K562 (cell line): Measurements from ENCODE around the gene NRAP. TPM values are rescaled to one million over a fixed set of nuclear protein-coding genes. Genes with fewer than 3 reads are reported as not detected.

Experiments used
- ATAC-seq: fragments of 200-7000 bp; cut with Tn5 transposase; 3 replicates; pipeline ENCODE4 v1.9.1; 2020; ENCODE audit warnings: moderate library complexity
- BruUV-seq: library from RNA; stranded (reverse); fragments of 400-500 nt; replicated peaks from 2 replicates; lab custom pipeline; 2021; lab: Mats Ljungman, UMichigan
- CTCF ChIA-PET: fragments of 300-600 bp; formaldehyde crosslinking; extraction: SDS; loops from one replicate; lab custom pipeline; 2021; ENCODE audit warnings: low intra/inter-chr PET ratio; lab: Yijun Ruan, JAX
- POLR2A ChIA-PET: fragments of 300-600, 350-650 bp; sonication (Branson Sonifier 250); formaldehyde crosslinking; extraction: SDS; loops from one replicate; lab custom pipeline; 2021; ENCODE audit warnings: antibody characterized with exemption, inconsistent platforms; lab: Yijun Ruan, JAX
- DNase-seq, 4 experiments: peaks; one replicate each; pipeline versions ENCODE4 v3.0.0 to v3.0.0-alpha.2; 2011 to 2018; ENCODE audit warnings: low spot score in 3 of 4, mixed read lengths in 3 of 4; ENCODE audit errors: extremely low read depth in 1 of 4
- FAIRE-seq: peaks from 2 replicates; lab custom pipeline; 2011; peaks lifted over from hg19 to GRCh38; lab: Jason Lieb, UNC
- H2AFZ ChIP-seq: 2 replicates; pipeline ENCODE4 v1.6.0; 2011; ENCODE audit warnings: low read depth, low read length, control low read depth, inconsistent platforms
- H3K27ac ChIP-seq: fragments of 200-600 bp; 3 replicates; pipeline ENCODE4 v1.8.0; 2011; ENCODE audit warnings: low read depth, mild to moderate bottlenecking, control low read depth, inconsistent platforms, low read length, moderate library complexity, mixed read lengths; ENCODE audit errors: extremely low read depth
- H3K27me3 ChIP-seq, 2 experiments: fragments of 300-600 bp in 1 of 2; 2 replicates in 1 of 2; 3 replicates in 1 of 2; pipeline versions ENCODE4 v1.6.0 to v1.8.0; 2011; ENCODE audit warnings: inconsistent platforms in 2 of 2, low read length in 2 of 2, mild to moderate bottlenecking in 1 of 2, mixed read lengths in 1 of 2, moderate library complexity in 1 of 2; ENCODE audit not compliant: control insufficient read depth in 2 of 2, insufficient read depth in 2 of 2
- H3K36me3 ChIP-seq: fragments of 300-600 bp; 3 replicates; pipeline ENCODE4 v1.8.0; 2011; ENCODE audit warnings: mild to moderate bottlenecking, low read length, inconsistent platforms; ENCODE audit not compliant: control insufficient read depth, insufficient read depth
- H3K4me1 ChIP-seq, 2 experiments: fragments of 200-600 bp in 1 of 2; replicated peaks in 1 of 2; 2 replicates in 1 of 2; 3 replicates in 1 of 2; pipeline versions ENCODE4 v1.5.1 to v1.8.0; 2011; ENCODE audit warnings: inconsistent platforms in 2 of 2, low read length in 2 of 2, mild to moderate bottlenecking in 1 of 2, mixed read lengths in 1 of 2, moderate library complexity in 1 of 2; ENCODE audit not compliant: control insufficient read depth in 2 of 2, insufficient read depth in 2 of 2
- H3K4me2 ChIP-seq: 2 replicates; pipeline ENCODE4 v1.6.1; 2011; ENCODE audit warnings: low read length, control low read depth, inconsistent platforms, mixed read lengths; ENCODE audit not compliant: insufficient read depth
- H3K4me3 ChIP-seq: fragments of 200-600 bp; sonication (generic), shearing (Covaris generic); 2 replicates; pipeline ENCODE4 v1.5.1; 2016; ENCODE audit warnings: control low read depth, inconsistent platforms
- H3K79me2 ChIP-seq: fragments of 200-600 bp; 3 replicates; pipeline ENCODE4 v1.8.0; 2011; ENCODE audit warnings: low read length, inconsistent platforms; ENCODE audit not compliant: control insufficient read depth, insufficient read depth
- H3K9ac ChIP-seq, 2 experiments: 2 replicates each; pipeline versions ENCODE4 v1.6.0 to v1.6.1; 2011; ENCODE audit warnings: low read depth in 2 of 2, low read length in 2 of 2, control low read depth in 1 of 2, inconsistent platforms in 1 of 2, mild to moderate bottlenecking in 1 of 2, mixed read lengths in 1 of 2; ENCODE audit not compliant: insufficient read depth in 1 of 2
- H3K9me1 ChIP-seq: one replicate; pipeline ENCODE4 v1.6.0; 2011; ENCODE audit warnings: inconsistent platforms, mild to moderate bottlenecking, low read length, moderate library complexity; ENCODE audit not compliant: control insufficient read depth, insufficient read depth
- H3K9me3 ChIP-seq: replicated peaks from 2 replicates; pipeline ENCODE4 v1.5.1; 2011; ENCODE audit warnings: low read depth, low read length, inconsistent platforms; ENCODE audit not compliant: control insufficient read depth, insufficient read depth
- H4K20me1 ChIP-seq: replicated peaks from 2 replicates; pipeline ENCODE4 v1.6.1; 2011; ENCODE audit warnings: low read length, inconsistent platforms, mixed read lengths; ENCODE audit not compliant: control insufficient read depth, insufficient read depth
- HSF4 ChIP-seq: fragments of 250-450 bp; sonication (Bioruptor Pico); IDR thresholded peaks from 2 replicates; pipeline ENCODE4 v2.1.2; 2022; ENCODE audit warnings: mild to moderate bottlenecking, moderate library complexity, borderline replicate concordance
- POLR2AphosphoS2 ChIP-seq: IDR thresholded peaks from 2 replicates; pipeline ENCODE4 v1.6.1; 2012; ENCODE audit warnings: low read length, improper control_type of control experiment
- PTTG1 ChIP-seq: fragments of 450-650 bp; IDR thresholded peaks from 2 replicates; pipeline ENCODE4 v1.6.1; 2016; ENCODE audit warnings: low read depth, mild to moderate bottlenecking, missing genetic modification characterization, missing compliant biosample characterization
- RUNX1 ChIP-seq: sonication (generic); IDR thresholded peaks from 2 replicates; pipeline ENCODE4 v1.6.1; 2016; ENCODE audit warnings: antibody characterized with exemption, low read depth
- SIN3A ChIP-seq, 2 experiments: fragments of 150-350 bp in 1 of 2; IDR thresholded peaks; 2 replicates each; pipeline ENCODE4 v1.6.1; 2011 to 2016; ENCODE audit warnings: borderline replicate concordance in 2 of 2, low read depth in 2 of 2, low read length in 2 of 2, mild to moderate bottlenecking in 2 of 2, moderate library complexity in 2 of 2; ENCODE audit not compliant: control insufficient read depth in 1 of 2
- ZNF507 ChIP-seq: conservative IDR thresholded peaks from 2 replicates; pipeline ENCODE4 v1.6.1; 2017; ENCODE audit warnings: missing genetic modification characterization, missing compliant biosample characterization
- WGBS: fragments of 100-300 bp; shearing (Covaris generic); methylation state at CpG from one replicate; pipeline ENCODE4 v1.1.6; 2016; ENCODE audit warnings: low coverage, mixed read lengths; ENCODE audit not compliant: insufficient coverage; ENCODE audit errors: missing lambda C conversion rate; 5-methylcytosine and 5-hydroxymethylcytosine counted together
- in situ Hi-C: fragments of 300-500 bp; cut with MboI; formaldehyde crosslinking; loops from 4 replicates; pipeline ENCODE4 v1.15.0; 2018; ENCODE audit warnings: inconsistent platforms, mixed read lengths
- intact Hi-C: fragments of 100-400 bp; cut with micrococcal nuclease; formaldehyde crosslinking; loops from 2 replicates; pipeline ENCODE4 v1.14.2; 2022
- polyA plus RNA-seq, 8 experiments: library from polyadenylated mRNA; depleted of rRNA in 4 of 8; stranded (reverse) in 5 of 8; unstranded in 3 of 8; fragments of >200 nt; fragmentation: Nextera tagmentation in 2 of 8; fragmentation: Illumina TruSeq in 1 of 8; extraction: Ambion mirVana in 2 of 8; extraction: Trizol in 1 of 8; gene quantifications; 2 replicates each; pipeline versions ENCODE4 v1.2.1 to v1.2.3, GENCODE V29; 2011 to 2014; ENCODE audit warnings: inconsistent platforms in 1 of 8, missing spikeins in 1 of 8
- total RNA-seq, 7 experiments: library from RNA; depleted of rRNA in 6 of 7; stranded (reverse); fragments of >200 nt in 6 of 7; fragmentation: Illumina TruSeq in 2 of 7; extraction: Trizol in 2 of 7; gene quantifications; 2 replicates each; pipeline versions ENCODE4 v1.2.1 to v1.2.3, GENCODE V29; 2011 to 2021; ENCODE audit warnings: low replicate concordance in 1 of 7

Gene NRAP
- total and polyA plus RNA-seq, 9 of the 15 experiments (the other 6 are each of a cell fraction or from before 2014, with no cell fraction given) = not detected

- Histone ChIP-seq H3K27ac (no peak overlapping the region), H2AFZ (no peak overlapping the region), H3K4me1 (no peaks in the 10 kb centered on the region; a peak in 1 of 5 replicates), H3K9me3 (no peaks in the 10 kb centered on the region), H3K4me3 (no peak overlapping the region), H3K9me1 (no peaks in the 10 kb centered on the region), H3K4me2 (no peak overlapping the region), H3K9ac (no peak overlapping the region), H3K36me3 (no peaks in the 10 kb centered on the region), H3K27me3 (peaks cover 5 to 16% of the 10 kb centered on the region in 2 experiments; a peak in 4 of 5 replicates), H4K20me1 (no peaks in the 10 kb centered on the region), H3K79me2 (no peaks in the 10 kb centered on the region)
- POLR2A ChIA-PET = interaction anchor here (0.8 kb wide), 1 partner anchor 387 kb away, joined by 4 read pairs; no protein-coding TSS in a partner anchor
- BruUV-seq = no TSS peak
- CTCF ChIA-PET = no interaction called here
- no peak for TF ChIP-seq HSF4 (CRISPR knock-in tag)
- TF ChIP-seq RUNX1 = no peak
- TF ChIP-seq POLR2AphosphoS2 = no peak
- no peak for TF ChIP-seq PTTG1 (tag)
- TF ChIP-seq ZNF507 = no peak
- TF ChIP-seq SIN3A (IDR thresholded peaks at IDR 0.05; ENCODE audit: borderline replicate concordance in 2 of 2, control insufficient read depth in 1 of 2, low read depth in 2 of 2, low read length in 2 of 2) = no peak
- WGBS = 0% methylated on average over 2 of the region's 2 CpGs
- DNase-seq = no peak
- no peak for FAIRE-seq
- ATAC-seq = no peak
- in situ Hi-C loops (no loop called here), intact Hi-C loops (no loop called here)
Observed at GRCh38 chr10:113713640-113713982, 49.8 kb upstream of the NRAP start.
